Measurements from ENCODE around the gene PAQR7.

- TF ChIP-seq POLR2A (IDR thresholded peaks at IDR 0.05) (no peak), CTCF (IDR thresholded peaks at IDR 0.05) (no peak)
Measured at GRCh38 chr1:25844536-25845337, 30.8 kb downstream of the PAQR7 start.

Measured in heart left ventricle (tissue), 13 donors.